HCT116 (cell line): Measurements from ENCODE around the gene CTBS. TPM values are rescaled to one million over a fixed set of nuclear protein-coding genes. Genes with fewer than 3 reads are reported as not detected.
A peak's percentile ranks its signal among the peaks of the same experiment; 100 is the strongest.

Experiments
- ATAC-seq: fragments of 200-7000 bp; cut with Tn5 transposase; 2 replicates; pipeline ENCODE4 v1.9.1; 2020; ENCODE audit warnings: mild to moderate bottlenecking, moderate library complexity
- BruUV-seq: library from RNA; stranded (reverse); fragments of 400-500 nt; replicated peaks from 2 replicates; lab custom pipeline; 2021; lab: Mats Ljungman, UMichigan
- CTCF ChIA-PET: fragments of 300-600 bp; sonication (Branson Sonifier 250); formaldehyde crosslinking; loops from one replicate; lab custom pipeline; 2021; ENCODE audit warnings: antibody characterized with exemption; lab: Charles Lee
- POLR2A ChIA-PET: fragments of 300-600, 350-600 bp; sonication (Branson Sonifier 250); formaldehyde crosslinking; loops from one replicate; lab custom pipeline; 2021; ENCODE audit warnings: antibody characterized with exemption; lab: Charles Lee
- RAD21 ChIA-PET, 2 experiments: fragments of 300-600 bp; sonication (Branson Sonifier 250); formaldehyde crosslinking; loops; one replicate each; lab custom pipeline; 2023; ENCODE audit warnings: low total read pairs in 2 of 2; ENCODE audit not compliant: uncharacterized antibody in 2 of 2, unreplicated experiment in 2 of 2, low non-redundant PET in 1 of 2; lab: Charles Lee
- DNase-seq: peaks from one replicate; pipeline ENCODE4 v3.0.0-alpha.2; 2010; ENCODE audit warnings: low read depth, low spot score
- H2AFZ ChIP-seq: fragments of 200-600 bp; shearing (Covaris generic), sonication (generic); 2 replicates; pipeline ENCODE4 v1.6.1; 2017; ENCODE audit warnings: low read depth, mixed run types, mixed read lengths, antibody characterized with exemption, low read length; ENCODE audit not compliant: poor library complexity, severe bottlenecking
- H3K27ac ChIP-seq: 2 replicates; pipeline ENCODE4 v1.5.1; 2012; ENCODE audit warnings: low read depth, low read length
- H3K27me3 ChIP-seq: fragments of 200-600 bp; sonication (generic); 2 replicates; pipeline ENCODE4 v1.6.1; 2016; ENCODE audit warnings: mixed run types, low read length, mixed read lengths; ENCODE audit not compliant: insufficient read depth
- H3K36me3 ChIP-seq, 2 experiments: fragments of 200-500 bp in 1 of 2; fragments of 200-600 bp in 1 of 2; sonication (Bioruptor generic) in 1 of 2; sonication (generic) in 1 of 2; 2 replicates each; pipeline versions ENCODE4 v1.5.1 to v1.6.1; 2014 to 2016; ENCODE audit warnings: low read length in 2 of 2, inconsistent platforms in 1 of 2, mixed read lengths in 1 of 2, mixed run types in 1 of 2; ENCODE audit not compliant: insufficient read depth in 2 of 2, control insufficient read depth in 1 of 2
- H3K4me1 ChIP-seq, 2 experiments: fragments of 200-600 bp in 1 of 2; sonication (generic) in 1 of 2; 2 replicates each; pipeline versions ENCODE4 v1.5.1 to v1.6.1; 2012 to 2017; ENCODE audit warnings: low read length in 2 of 2, inconsistent platforms in 1 of 2, mild to moderate bottlenecking in 1 of 2, mixed read lengths in 1 of 2, mixed run types in 1 of 2, moderate library complexity in 1 of 2; ENCODE audit not compliant: insufficient read depth in 2 of 2, control insufficient read depth in 1 of 2
- H3K4me2 ChIP-seq: fragments of 200-600 bp; sonication (generic); 2 replicates; pipeline ENCODE4 v1.6.1; 2017; ENCODE audit warnings: mixed run types, low read length, mixed read lengths
- H3K4me3 ChIP-seq, 2 experiments: fragments of 200-600 bp in 1 of 2; sonication (generic) in 1 of 2; replicated peaks in 1 of 2; 2 replicates each; pipeline ENCODE4 v1.5.1; 2011 to 2016; ENCODE audit warnings: low read length in 2 of 2, control low read depth in 1 of 2, low read depth in 1 of 2, mild to moderate bottlenecking in 1 of 2, mixed read lengths in 1 of 2, mixed run types in 1 of 2
- H3K79me2 ChIP-seq: fragments of 200-600 bp; sonication (generic); 2 replicates; pipeline ENCODE4 v1.6.1; 2017; ENCODE audit warnings: mild to moderate bottlenecking, mixed run types, low read length, moderate library complexity, mixed read lengths; ENCODE audit not compliant: insufficient read depth
- H3K9ac ChIP-seq: fragments of 200-600 bp; sonication (generic); 2 replicates; pipeline ENCODE4 v1.6.1; 2016; ENCODE audit warnings: low read length, mixed read lengths
- H3K9me2 ChIP-seq: fragments of 200-600 bp; sonication (generic), shearing (Covaris generic); 2 replicates; pipeline ENCODE4 v1.6.1; 2017; ENCODE audit warnings: mixed run types, mild to moderate bottlenecking, moderate library complexity; ENCODE audit not compliant: insufficient read depth
- H3K9me3 ChIP-seq, 2 experiments: fragments of 200-500 bp in 1 of 2; fragments of 200-600 bp in 1 of 2; sonication (Bioruptor generic) in 1 of 2; sonication (generic) in 1 of 2; 2 replicates each; pipeline ENCODE4 v1.6.1; 2014 to 2017; ENCODE audit warnings: low read length in 2 of 2, mixed read lengths in 2 of 2, inconsistent platforms in 1 of 2, low read depth in 1 of 2, mild to moderate bottlenecking in 1 of 2, mixed run types in 1 of 2, moderate library complexity in 1 of 2; ENCODE audit not compliant: control insufficient read depth in 1 of 2, insufficient read depth in 1 of 2
- H4K20me1 ChIP-seq: fragments of 200-600 bp; sonication (generic), shearing (Covaris generic); 2 replicates; pipeline ENCODE4 v1.6.1; 2017; ENCODE audit warnings: mixed run types, mild to moderate bottlenecking, moderate library complexity; ENCODE audit not compliant: insufficient read depth
- CBX3 ChIP-seq: IDR thresholded peaks from 2 replicates; pipeline ENCODE4 v1.6.1; 2012; ENCODE audit warnings: low read depth
- CEBPB ChIP-seq: IDR thresholded peaks from 2 replicates; pipeline ENCODE4 v1.6.1; 2012; ENCODE audit warnings: low read depth
- CTCF ChIP-seq, 3 experiments: fragments of 200-600 bp in 1 of 3; sonication (generic) in 1 of 3; IDR thresholded peaks in 2 of 3; conservative IDR thresholded peaks in 1 of 3; 2 replicates each; pipeline ENCODE4 v1.5.1; 2012 to 2017; ENCODE audit warnings: low read depth in 2 of 3, low read length in 2 of 3, antibody characterized with exemption in 1 of 3, borderline replicate concordance in 1 of 3, control low read depth in 1 of 3, mild to moderate bottlenecking in 1 of 3, mixed read lengths in 1 of 3, mixed run types in 1 of 3, moderate library complexity in 1 of 3; ENCODE audit not compliant: insufficient read depth in 1 of 3
- ELF1 ChIP-seq: IDR thresholded peaks from 2 replicates; pipeline ENCODE4 v1.6.1; 2012; ENCODE audit warnings: low read depth, borderline replicate concordance
- FOSL1 ChIP-seq: IDR thresholded peaks from 2 replicates; pipeline ENCODE4 v1.6.1; 2012; ENCODE audit warnings: low read depth
- JUND ChIP-seq: IDR thresholded peaks from 2 replicates; pipeline ENCODE4 v1.6.1; 2012
- POLR2A ChIP-seq: IDR thresholded peaks from 2 replicates; pipeline ENCODE4 v1.7.0; 2011; ENCODE audit warnings: borderline replicate concordance; ENCODE audit not compliant: insufficient read depth, insufficient read length; ENCODE audit errors: extremely low read depth
- SIN3A ChIP-seq: IDR thresholded peaks from 2 replicates; pipeline ENCODE4 v1.6.1; 2012; ENCODE audit warnings: low read depth
- SP1 ChIP-seq: IDR thresholded peaks from 2 replicates; pipeline ENCODE4 v1.6.1; 2012; ENCODE audit warnings: low read depth
- SRF ChIP-seq: IDR thresholded peaks from 2 replicates; pipeline ENCODE4 v1.6.1; 2012; ENCODE audit warnings: low read depth
- YY1 ChIP-seq: IDR thresholded peaks from 2 replicates; pipeline ENCODE4 v1.6.1; 2011; ENCODE audit warnings: low read length, low read depth, moderate library complexity, mild to moderate bottlenecking; ENCODE audit not compliant: insufficient replicate concordance; ENCODE audit errors: extremely low read depth
- ZBTB33 ChIP-seq: IDR thresholded peaks from 2 replicates; pipeline ENCODE4 v1.6.1; 2011; ENCODE audit warnings: mild to moderate bottlenecking, low read length, moderate library complexity; ENCODE audit not compliant: insufficient replicate concordance; ENCODE audit errors: extremely low read depth
- ZFX ChIP-seq: fragments of 450-650 bp; IDR thresholded peaks from 2 replicates; pipeline ENCODE4 v1.6.1; 2017
- ZNF274 ChIP-seq: fragments of 200-500 bp; sonication (Bioruptor generic); IDR thresholded peaks from 2 replicates; pipeline ENCODE4 v1.6.1; 2014; ENCODE audit warnings: mild to moderate bottlenecking, low read depth, low read length, inconsistent platforms
- intact Hi-C: fragments of 100-400 bp; cut with micrococcal nuclease; formaldehyde crosslinking; loops from 2 replicates; pipeline ENCODE4 v1.10.0; 2022
- total RNA-seq: library from RNA; stranded (reverse); gene quantifications from one replicate; pipeline ENCODE4 v1.2.1, GENCODE V29; 2021; ENCODE audit not compliant: unreplicated experiment

Gene CTBS
- total RNA-seq, 1 experiment from 2014 or later, result 19.5 TPM

GRCh38 chr1:84603941-84604830, 29.9 kb upstream of the CTBS start (continued):
- TF ChIP-seq FOSL1, result peak; percentile 79
- TF ChIP-seq JUND, result peak; percentile 75
- no peak for TF ChIP-seq ZBTB33

GRCh38 chr1:84603223-84603622, 29.0 kb upstream of the CTBS start:
- Histone ChIP-seq H3K79me2 (no peaks in the 10 kb centered on the region), H3K4me2 (peak overlapping the region; percentile 84), H3K36me3 (no peaks in the 10 kb centered on the region), H4K20me1 (no peaks in the 10 kb centered on the region), H3K9ac (peak overlapping the region; percentile 45), H2AFZ (no peak overlapping the region), H3K27me3 (no peaks in the 10 kb centered on the region), H3K27ac (peak overlapping the region; percentile 69), H3K9me3 (peaks cover 7 to 9% of the 10 kb centered on the region in 2 experiments; a peak in 2 of 4 replicates), H3K4me1 (peaks cover 39 to 61% of the 10 kb centered on the region in 2 experiments), H3K4me3 (no peak overlapping the region), H3K9me2 (no peaks in the 10 kb centered on the region)
- ChIA-PET CTCF (interaction anchor here (0.9 to 2.9 kb wide), 7 partner anchors 17 to 462 kb away, joined by 3 to 27 read pairs (median 5); no protein-coding TSS in a partner anchor), RAD21 (interaction anchor here (1.1 to 2.4 kb wide), 4 partner anchors 97 to 462 kb away, joined by 3 to 7 read pairs (median 4); partner anchors contain the start of genes GNG5 (in 1 of the 2) and SPATA1 (in 1 of the 2)), POLR2A (interaction anchor here (0.9 to 1.3 kb wide), 3 partner anchors 30 to 462 kb away, joined by 3 to 4 read pairs (median 3); no protein-coding TSS in a partner anchor)
- BruUV-seq, result no TSS peak
- ATAC-seq (peak; percentile 21), DNase-seq (no peak)
- intact Hi-C loops, result loop anchor here (5.0 to 10.0 kb wide), 3 partner anchors 98 to 332 kb away; partner anchors contain the start of genes GNG5 and SPATA1
- TF ChIP-seq POLR2A, result no peak
- no peak for TF ChIP-seq CTCF (IDR thresholded peaks at IDR 0.05 in 2 of 3, conservative IDR thresholded peaks at IDR 0.05 in 1 of 3; ENCODE audit: borderline replicate concordance in 1 of 3, insufficient read depth in 1 of 3, low read depth in 2 of 3, low read length in 2 of 3)
- no peak for TF ChIP-seq CEBPB
- no peak for TF ChIP-seq ZBTB33
- TF ChIP-seq SP1, result no peak
- no peak for TF ChIP-seq SIN3A
- no peak for TF ChIP-seq ZNF274
- no peak for TF ChIP-seq YY1
- TF ChIP-seq ZFX, result no peak
- no peak for TF ChIP-seq ELF1
- no peak for TF ChIP-seq SRF
- TF ChIP-seq CBX3, result no peak
